ENCODE data around the gene ATP6V1C2. TPM values are rescaled to one million over a fixed set of nuclear protein-coding genes. Genes with fewer than 3 reads are reported as not detected.

Gene ATP6V1C2
- total RNA-seq, 1 experiment from 2014 or later = 0.40 TPM

DNA sequence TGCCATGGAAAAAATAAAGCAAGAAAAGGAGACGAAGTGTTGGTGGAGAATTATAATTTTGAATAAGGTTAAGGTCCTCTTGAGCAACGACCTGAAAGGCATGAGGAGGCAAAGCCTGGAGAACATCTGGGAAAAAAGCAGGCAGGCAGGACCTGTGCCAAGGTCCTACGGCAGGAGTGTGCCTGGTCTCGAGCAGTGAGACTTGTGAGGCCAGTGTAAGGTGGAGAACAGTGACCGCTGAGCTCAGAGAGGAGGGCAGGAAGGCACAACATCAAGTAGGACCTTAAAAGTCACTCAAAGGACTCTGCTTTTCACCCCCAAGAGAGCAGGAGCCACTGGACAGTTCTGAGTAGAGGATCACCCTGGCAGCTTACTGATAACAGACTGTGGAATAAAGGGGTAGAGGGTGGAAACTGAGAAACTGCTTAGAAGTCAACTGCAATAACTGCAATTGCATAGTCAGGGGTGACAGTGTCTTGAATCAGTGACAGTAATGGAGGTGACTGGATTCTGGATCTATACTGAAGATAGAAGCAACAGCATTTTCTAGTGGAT, 35.2 kb upstream of the ATP6V1C2 start:
- Histone ChIP-seq H3K9ac (ENCODE audit: low read length) (no peak overlapping the region), H3K4me3 (ENCODE audit: low read length) (no peak overlapping the region), H3K4me2 (ENCODE audit: low read length) (no peak overlapping the region), H2AFZ (ENCODE audit: low read length) (no peak overlapping the region), H3K36me3 (ENCODE audit: low read depth, low read length) (peaks cover 13% of the 10 kb centered on the region; the same call in 1 of the 2 replicates), H3K9me3 (ENCODE audit: low read length) (no peaks in the 10 kb centered on the region), H3K9me2 (replicated peaks; ENCODE audit: low read length) (no peaks in the 10 kb centered on the region), H3K79me2 (ENCODE audit: low read length) (peaks cover 78% of the 10 kb centered on the region), H3K4me1 (ENCODE audit: insufficient read depth, low read length) (peaks cover 15% of the 10 kb centered on the region), H3K27me3 (ENCODE audit: low read length) (no peaks in the 10 kb centered on the region), H4K20me1 (ENCODE audit: low read length) (peaks cover 30% of the 10 kb centered on the region), H3F3A (ENCODE audit: low read length, unreplicated experiment) (no peaks in the 10 kb centered on the region), H3K27ac (ENCODE audit: low read length) (no peak overlapping the region)
- DNase-seq (no peak), ATAC-seq (no peak)
- TF ChIP-seq, protein P1, sequence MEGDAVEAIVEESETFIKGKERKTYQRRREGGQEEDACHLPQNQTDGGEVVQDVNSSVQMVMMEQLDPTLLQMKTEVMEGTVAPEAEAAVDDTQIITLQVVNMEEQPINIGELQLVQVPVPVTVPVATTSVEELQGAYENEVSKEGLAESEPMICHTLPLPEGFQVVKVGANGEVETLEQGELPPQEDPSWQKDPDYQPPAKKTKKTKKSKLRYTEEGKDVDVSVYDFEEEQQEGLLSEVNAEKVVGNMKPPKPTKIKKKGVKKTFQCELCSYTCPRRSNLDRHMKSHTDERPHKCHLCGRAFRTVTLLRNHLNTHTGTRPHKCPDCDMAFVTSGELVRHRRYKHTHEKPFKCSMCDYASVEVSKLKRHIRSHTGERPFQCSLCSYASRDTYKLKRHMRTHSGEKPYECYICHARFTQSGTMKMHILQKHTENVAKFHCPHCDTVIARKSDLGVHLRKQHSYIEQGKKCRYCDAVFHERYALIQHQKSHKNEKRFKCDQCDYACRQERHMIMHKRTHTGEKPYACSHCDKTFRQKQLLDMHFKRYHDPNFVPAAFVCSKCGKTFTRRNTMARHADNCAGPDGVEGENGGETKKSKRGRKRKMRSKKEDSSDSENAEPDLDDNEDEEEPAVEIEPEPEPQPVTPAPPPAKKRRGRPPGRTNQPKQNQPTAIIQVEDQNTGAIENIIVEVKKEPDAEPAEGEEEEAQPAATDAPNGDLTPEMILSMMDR (conservative IDR thresholded peaks at IDR 0.05; ENCODE audit: low read depth, low read length) = no peak
- TF ChIP-seq EZH2phosphoT487 (IDR thresholded peaks at IDR 0.05; ENCODE audit: borderline replicate concordance, low read length) = no peak
- no peak for TF ChIP-seq EZH2 (IDR thresholded peaks at IDR 0.05; ENCODE audit: low read length, unreplicated experiment)
- ChIA-PET CTCF (interaction anchor here (0.6 kb wide), 1 partner anchor 8 kb away, joined by 3 read pairs; no protein-coding TSS in a partner anchor), POLR2A (ENCODE audit: unreplicated experiment) (no interaction called here)
- intact Hi-C loops (cut with micrococcal nuclease) = no loop called here
- no TSS peak for BruUV-seq (replicated peaks)

DNA sequence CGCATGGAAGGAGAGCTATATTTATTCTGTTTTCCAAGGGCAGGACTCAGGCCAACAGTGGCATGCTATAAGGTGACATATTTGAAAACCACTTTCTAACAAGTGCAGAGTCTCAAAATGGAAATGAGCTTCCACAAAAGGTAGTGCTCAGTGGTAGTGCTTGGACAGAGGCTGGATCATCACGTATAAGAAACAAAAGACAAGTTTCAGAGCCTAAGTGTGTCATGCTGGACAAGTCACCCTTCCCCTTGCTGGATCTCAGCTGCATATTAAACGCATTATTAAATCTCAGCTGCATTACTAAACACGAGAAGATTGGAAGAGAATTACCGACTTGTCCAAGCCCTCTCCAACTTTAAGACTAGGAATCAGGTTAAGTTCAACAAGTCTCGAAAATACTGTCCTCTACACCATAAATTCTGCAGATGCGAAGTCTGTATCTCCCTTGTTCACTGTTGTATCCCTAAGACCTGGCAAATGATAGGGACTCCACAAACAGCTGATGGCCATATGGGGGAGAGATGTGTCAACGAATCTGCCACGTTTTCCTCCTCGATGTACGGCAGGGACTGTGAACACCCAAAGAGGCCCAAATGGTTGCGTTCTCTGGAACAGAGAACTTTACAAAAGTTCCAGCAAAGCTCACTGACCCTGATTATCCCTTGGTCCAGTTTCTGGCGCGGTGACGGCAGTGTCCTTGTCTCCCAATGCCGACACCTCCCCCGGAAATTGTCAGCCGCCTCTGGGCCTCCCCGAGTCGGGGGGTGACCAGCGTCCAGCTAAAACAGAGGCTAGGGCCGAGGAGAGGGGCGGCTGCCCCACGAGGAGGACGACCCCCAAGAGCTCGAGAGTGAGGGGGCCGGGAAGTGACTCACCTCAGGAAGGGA, 32.3 kb upstream of the ATP6V1C2 start:
- Histone ChIP-seq H3K4me2 (ENCODE audit: low read length) (peak overlapping the region; percentile 91), H4K20me1 (ENCODE audit: low read length) (peaks cover 30% of the 10 kb centered on the region), H3K4me1 (ENCODE audit: insufficient read depth, low read length) (peaks cover 15% of the 10 kb centered on the region), H3K27ac (ENCODE audit: low read length) (peak overlapping the region; percentile 51), H3K9ac (ENCODE audit: low read length) (peak overlapping the region; percentile 96), H3K36me3 (ENCODE audit: low read depth, low read length) (no peaks in the 10 kb centered on the region), H3K9me2 (replicated peaks; ENCODE audit: low read length) (no peaks in the 10 kb centered on the region), H3F3A (ENCODE audit: low read length, unreplicated experiment) (no peaks in the 10 kb centered on the region), H3K4me3 (ENCODE audit: low read length) (peak overlapping the region; percentile 85), H3K27me3 (ENCODE audit: low read length) (no peaks in the 10 kb centered on the region), H3K9me3 (ENCODE audit: low read length) (no peaks in the 10 kb centered on the region), H2AFZ (ENCODE audit: low read length) (peak overlapping the region; percentile 85), H3K79me2 (ENCODE audit: low read length) (peaks cover 64% of the 10 kb centered on the region)
- ChIA-PET POLR2A (ENCODE audit: unreplicated experiment) (interaction anchor here (0.6 kb wide), 1 partner anchor 107 kb away, joined by 3 read pairs; no protein-coding TSS in a partner anchor), CTCF (no interaction called here)
- DNase-seq (no peak), ATAC-seq (peak; percentile 66)
- intact Hi-C loops (cut with micrococcal nuclease) = no loop called here
- TF ChIP-seq, protein P1 (conservative IDR thresholded peaks at IDR 0.05; ENCODE audit: low read depth, low read length) = no peak
- no peak for TF ChIP-seq EZH2phosphoT487 (IDR thresholded peaks at IDR 0.05; ENCODE audit: borderline replicate concordance, low read length)
- TF ChIP-seq EZH2 (IDR thresholded peaks at IDR 0.05; ENCODE audit: low read length, unreplicated experiment) = no peak
- BruUV-seq (replicated peaks) = TSS peak; percentile 68
